K562 (cell line): Measurements from ENCODE around the gene OCIAD1. TPM values are rescaled to one million over a fixed set of nuclear protein-coding genes. Genes with fewer than 3 reads are reported as not detected.
A peak's percentile ranks its signal among the peaks of the same experiment; 100 is the strongest.
"Not testable (repeated sequence)": the region's sequence is repeated elsewhere in the genome, so short reads cannot be mapped to it uniquely, and the experiment has no call there.

Experiments
- ATAC-seq: fragments of 200-7000 bp; cut with Tn5 transposase; 3 replicates; pipeline ENCODE4 v1.9.1; 2020; ENCODE audit warnings: moderate library complexity
- BruUV-seq: library from RNA; stranded (reverse); fragments of 400-500 nt; replicated peaks from 2 replicates; lab custom pipeline; 2021; lab: Mats Ljungman, UMichigan
- CTCF ChIA-PET: fragments of 300-600 bp; formaldehyde crosslinking; extraction: SDS; loops from one replicate; lab custom pipeline; 2021; ENCODE audit warnings: low intra/inter-chr PET ratio; lab: Yijun Ruan, JAX
- POLR2A ChIA-PET: fragments of 300-600, 350-650 bp; sonication (Branson Sonifier 250); formaldehyde crosslinking; extraction: SDS; loops from one replicate; lab custom pipeline; 2021; ENCODE audit warnings: antibody characterized with exemption, inconsistent platforms; lab: Yijun Ruan, JAX
- DNase-seq, 4 experiments: peaks; one replicate each; pipeline versions ENCODE4 v3.0.0 to v3.0.0-alpha.2; 2011 to 2018; ENCODE audit warnings: low spot score in 3 of 4, mixed read lengths in 3 of 4; ENCODE audit errors: extremely low read depth in 1 of 4
- FAIRE-seq: peaks from 2 replicates; lab custom pipeline; 2011; peaks lifted over from hg19 to GRCh38; lab: Jason Lieb, UNC
- H2AFZ ChIP-seq: 2 replicates; pipeline ENCODE4 v1.6.0; 2011; ENCODE audit warnings: low read depth, low read length, control low read depth, inconsistent platforms
- H3K27ac ChIP-seq: fragments of 200-600 bp; 3 replicates; pipeline ENCODE4 v1.8.0; 2011; ENCODE audit warnings: low read depth, mild to moderate bottlenecking, control low read depth, inconsistent platforms, low read length, moderate library complexity, mixed read lengths; ENCODE audit errors: extremely low read depth
- H3K27me3 ChIP-seq, 2 experiments: fragments of 300-600 bp in 1 of 2; 2 replicates in 1 of 2; 3 replicates in 1 of 2; pipeline versions ENCODE4 v1.6.0 to v1.8.0; 2011; ENCODE audit warnings: inconsistent platforms in 2 of 2, low read length in 2 of 2, mild to moderate bottlenecking in 1 of 2, mixed read lengths in 1 of 2, moderate library complexity in 1 of 2; ENCODE audit not compliant: control insufficient read depth in 2 of 2, insufficient read depth in 2 of 2
- H3K36me3 ChIP-seq: fragments of 300-600 bp; 3 replicates; pipeline ENCODE4 v1.8.0; 2011; ENCODE audit warnings: mild to moderate bottlenecking, low read length, inconsistent platforms; ENCODE audit not compliant: control insufficient read depth, insufficient read depth
- H3K4me1 ChIP-seq, 2 experiments: fragments of 200-600 bp in 1 of 2; replicated peaks in 1 of 2; 2 replicates in 1 of 2; 3 replicates in 1 of 2; pipeline versions ENCODE4 v1.5.1 to v1.8.0; 2011; ENCODE audit warnings: inconsistent platforms in 2 of 2, low read length in 2 of 2, mild to moderate bottlenecking in 1 of 2, mixed read lengths in 1 of 2, moderate library complexity in 1 of 2; ENCODE audit not compliant: control insufficient read depth in 2 of 2, insufficient read depth in 2 of 2
- H3K4me2 ChIP-seq: 2 replicates; pipeline ENCODE4 v1.6.1; 2011; ENCODE audit warnings: low read length, control low read depth, inconsistent platforms, mixed read lengths; ENCODE audit not compliant: insufficient read depth
- H3K4me3 ChIP-seq: fragments of 200-600 bp; sonication (generic), shearing (Covaris generic); 2 replicates; pipeline ENCODE4 v1.5.1; 2016; ENCODE audit warnings: control low read depth, inconsistent platforms
- H3K79me2 ChIP-seq: fragments of 200-600 bp; 3 replicates; pipeline ENCODE4 v1.8.0; 2011; ENCODE audit warnings: low read length, inconsistent platforms; ENCODE audit not compliant: control insufficient read depth, insufficient read depth
- H3K9ac ChIP-seq, 2 experiments: 2 replicates each; pipeline versions ENCODE4 v1.6.0 to v1.6.1; 2011; ENCODE audit warnings: low read depth in 2 of 2, low read length in 2 of 2, control low read depth in 1 of 2, inconsistent platforms in 1 of 2, mild to moderate bottlenecking in 1 of 2, mixed read lengths in 1 of 2; ENCODE audit not compliant: insufficient read depth in 1 of 2
- H3K9me1 ChIP-seq: one replicate; pipeline ENCODE4 v1.6.0; 2011; ENCODE audit warnings: inconsistent platforms, mild to moderate bottlenecking, low read length, moderate library complexity; ENCODE audit not compliant: control insufficient read depth, insufficient read depth
- H3K9me3 ChIP-seq: replicated peaks from 2 replicates; pipeline ENCODE4 v1.5.1; 2011; ENCODE audit warnings: low read depth, low read length, inconsistent platforms; ENCODE audit not compliant: control insufficient read depth, insufficient read depth
- H4K20me1 ChIP-seq: replicated peaks from 2 replicates; pipeline ENCODE4 v1.6.1; 2011; ENCODE audit warnings: low read length, inconsistent platforms, mixed read lengths; ENCODE audit not compliant: control insufficient read depth, insufficient read depth
- JUN ChIP-seq, 2 experiments: sonication (generic) in 1 of 2; formaldehyde crosslinking in 1 of 2; IDR thresholded peaks; 2 replicates each; pipeline versions ENCODE4 v1.6.1 to v1.8.0; 2012 to 2022; ENCODE audit warnings: borderline replicate concordance in 2 of 2, mild to moderate bottlenecking in 2 of 2, improper control_type of control experiment in 1 of 2, low read depth in 1 of 2, low read length in 1 of 2, missing genetic modification reagents in 1 of 2
- JUND ChIP-seq, 2 experiments: IDR thresholded peaks; 2 replicates in 1 of 2; 3 replicates in 1 of 2; pipeline ENCODE4 v1.6.1; 2011; ENCODE audit warnings: borderline replicate concordance in 2 of 2, low read depth in 2 of 2, low read length in 2 of 2, improper control_type of control experiment in 1 of 2, missing biosample characterization in 1 of 2, missing genetic modification characterization in 1 of 2, missing genetic modification reagents in 1 of 2
- PHB2 ChIP-seq: fragments of 450-650 bp; IDR thresholded peaks from 2 replicates; pipeline ENCODE4 v1.6.1; 2017; ENCODE audit warnings: low read depth
- PKNOX1 ChIP-seq: fragments of 450-650 bp; IDR thresholded peaks from 2 replicates; pipeline ENCODE4 v1.6.1; 2016
- SMC3 ChIP-seq: conservative IDR thresholded peaks from 2 replicates; pipeline ENCODE4 v1.6.1; 2011; ENCODE audit warnings: low read depth, low read length, improper control_type of control experiment; ENCODE audit not compliant: insufficient read depth
- TRIM28 ChIP-seq: fragments of 450-650 bp; IDR thresholded peaks from 2 replicates; pipeline ENCODE4 v1.6.1; 2017
- ZNF778 ChIP-seq: fragments of 450-650 bp; formaldehyde crosslinking; IDR thresholded peaks from 2 replicates; pipeline ENCODE4 v1.4.0; 2020; ENCODE audit warnings: mild to moderate bottlenecking, moderate library complexity
- WGBS: fragments of 100-300 bp; shearing (Covaris generic); methylation state at CpG from one replicate; pipeline ENCODE4 v1.1.6; 2016; ENCODE audit warnings: low coverage, mixed read lengths; ENCODE audit not compliant: insufficient coverage; ENCODE audit errors: missing lambda C conversion rate; 5-methylcytosine and 5-hydroxymethylcytosine counted together
- in situ Hi-C: fragments of 300-500 bp; cut with MboI; formaldehyde crosslinking; loops from 4 replicates; pipeline ENCODE4 v1.15.0; 2018; ENCODE audit warnings: inconsistent platforms, mixed read lengths
- intact Hi-C: fragments of 100-400 bp; cut with micrococcal nuclease; formaldehyde crosslinking; loops from 2 replicates; pipeline ENCODE4 v1.14.2; 2022
- polyA plus RNA-seq, 8 experiments: library from polyadenylated mRNA; depleted of rRNA in 4 of 8; stranded (reverse) in 5 of 8; unstranded in 3 of 8; fragments of >200 nt; fragmentation: Nextera tagmentation in 2 of 8; fragmentation: Illumina TruSeq in 1 of 8; extraction: Ambion mirVana in 2 of 8; extraction: Trizol in 1 of 8; gene quantifications; 2 replicates each; pipeline versions ENCODE4 v1.2.1 to v1.2.3, GENCODE V29; 2011 to 2014; ENCODE audit warnings: inconsistent platforms in 1 of 8, missing spikeins in 1 of 8
- total RNA-seq, 7 experiments: library from RNA; depleted of rRNA in 6 of 7; stranded (reverse); fragments of >200 nt in 6 of 7; fragmentation: Illumina TruSeq in 2 of 7; extraction: Trizol in 2 of 7; gene quantifications; 2 replicates each; pipeline versions ENCODE4 v1.2.1 to v1.2.3, GENCODE V29; 2011 to 2021; ENCODE audit warnings: low replicate concordance in 1 of 7

The OCIAD1 gene
- total and polyA plus RNA-seq, 9 of the 15 experiments (the other 6 are each of a cell fraction or from before 2014, with no cell fraction given): 99.0 to 358 (median 196) TPM

GRCh38 chr4:48815483-48815882 lies 15.4 kb upstream of the OCIAD1 start:
- no peak overlapping the region for H3K9ac ChIP-seq
- H3K9me3 ChIP-seq: no peaks in the 10 kb centered on the region
- no peak for DNase-seq
- no peak for ATAC-seq
- H3K4me1 ChIP-seq: no peaks in the 10 kb centered on the region; a peak in 1 of 5 replicates
- BruUV-seq: no TSS peak
- POLR2A ChIA-PET: interaction anchor here (0.5 to 0.7 kb wide), 2 partner anchors 35 to 123 kb away, joined by 3 read pairs; no protein-coding TSS in a partner anchor
- H4K20me1 ChIP-seq: no peaks in the 10 kb centered on the region
- H3K79me2 ChIP-seq: no peaks in the 10 kb centered on the region
- H3K27me3 ChIP-seq: peaks cover 0 to 3% of the 10 kb centered on the region in 2 experiments; a peak in 1 of 5 replicates
- H3K27ac ChIP-seq: no peak overlapping the region
- TF ChIP-seq SMC3 (no peak), JUN (IDR thresholded peaks at IDR 0.05; ENCODE audit: borderline replicate concordance, low read depth, low read length) (no peak), JUN (CRISPR knock-in tag; IDR thresholded peaks at IDR 0.05; ENCODE audit: borderline replicate concordance) (no peak), TRIM28 (no peak), ZNF778 (CRISPR knock-in tag) (no peak), PKNOX1 (no peak), JUND (IDR thresholded peaks at IDR 0.05; ENCODE audit: borderline replicate concordance, low read depth, low read length) (peak; percentile 32; the same call in 1 of the 2 replicates), JUND (tag; IDR thresholded peaks at IDR 0.05; ENCODE audit: borderline replicate concordance, low read depth, low read length) (no peak; the same call in 2 of the 3 replicates), PHB2 (no peak)
- in situ Hi-C loops (no loop called here), intact Hi-C loops (no loop called here)
- WGBS: 7% methylated on average over 2 of the region's 2 CpGs
- no peaks in the 10 kb centered on the region for H3K36me3 ChIP-seq
- no peak overlapping the region for H3K4me3 ChIP-seq
- H3K4me2 ChIP-seq: no peak overlapping the region
- no peak overlapping the region for H2AFZ ChIP-seq
- H3K9me1 ChIP-seq: no peaks in the 10 kb centered on the region
- no peak for FAIRE-seq
- CTCF ChIA-PET: no interaction called here

DNA sequence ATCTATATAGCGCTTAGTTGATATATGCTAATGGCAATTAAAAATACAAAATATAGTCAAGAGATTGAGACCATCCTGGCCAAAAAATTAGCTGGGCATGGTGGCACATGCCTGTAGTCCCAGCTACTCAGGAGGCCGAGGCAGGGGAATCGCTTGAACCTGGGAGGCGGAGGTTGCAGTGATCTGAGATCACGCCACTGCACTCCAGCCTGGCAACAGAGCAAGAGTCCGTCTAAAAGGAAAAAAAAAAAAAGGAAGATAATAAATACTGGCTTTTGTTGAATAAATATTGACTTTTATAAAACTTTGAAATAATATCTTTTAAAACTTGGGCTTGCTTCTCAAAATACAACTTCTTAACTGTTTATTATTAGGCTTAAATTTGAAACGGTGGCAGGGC lies 14.6 kb upstream of the OCIAD1 start:
- H3K27ac ChIP-seq, in situ Hi-C loops, POLR2A ChIA-PET, H3K9ac ChIP-seq, DNase-seq, BruUV-seq, H3K79me2 ChIP-seq, H4K20me1 ChIP-seq, CTCF ChIA-PET, H3K4me3 ChIP-seq, H3K4me1 ChIP-seq, intact Hi-C loops, H3K36me3 ChIP-seq, H3K9me1 ChIP-seq, H3K27me3 ChIP-seq, H2AFZ ChIP-seq, FAIRE-seq, H3K9me3 ChIP-seq, H3K4me2 ChIP-seq, ATAC-seq: not testable (repeated sequence)
- WGBS: 71% methylated on average over 7 of the region's 7 CpGs
